Measurements from ENCODE around the gene NMU.
"Not testable (repeated sequence)": the region's sequence is repeated elsewhere in the genome, so short reads cannot be mapped to it uniquely, and the experiment has no call there.

Gene NMU

GRCh38 chr4:55624063-55624462 is 12.0 kb downstream of the NMU start:
- DNase-seq (ENCODE audit: low read depth in 2 of 2) = not testable (repeated sequence)

- no peak for DNase-seq (ENCODE audit: low read depth in 2 of 2)
Measured at GRCh38 chr4:55618546-55619143, 17.5 kb downstream of the NMU start.

DNA sequence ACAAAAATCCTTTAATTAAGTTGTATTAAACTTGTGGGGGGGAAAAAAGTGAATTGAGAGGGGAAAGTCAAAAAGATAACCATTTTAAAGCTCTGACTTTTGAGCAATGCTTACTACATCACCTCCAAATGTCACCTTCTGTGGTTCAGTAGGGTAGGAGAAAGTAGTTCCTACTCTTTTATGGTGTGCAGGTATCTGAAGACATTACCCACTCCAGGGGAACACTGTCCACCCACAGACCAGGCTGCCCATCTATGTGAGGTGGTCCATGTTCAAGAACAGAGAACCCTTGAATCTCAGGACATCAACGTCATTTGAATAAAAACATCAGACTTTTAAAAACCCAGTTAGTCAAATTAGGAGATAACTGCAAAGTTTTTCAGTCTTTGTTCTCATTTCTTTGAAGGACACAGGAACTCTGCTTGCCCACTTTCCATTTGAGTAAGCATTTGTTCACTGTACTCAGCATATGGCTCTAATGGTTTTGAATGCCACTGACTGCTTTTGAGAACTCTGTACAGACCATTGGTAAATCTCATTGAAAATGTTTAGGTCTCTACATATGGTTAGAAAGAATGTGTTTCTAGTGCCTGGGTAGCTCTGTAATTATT is 18.4 kb downstream of the NMU start:
- DNase-seq (ENCODE audit: low read depth in 2 of 2) = no peak

- no peak for DNase-seq (ENCODE audit: low read depth in 2 of 2)
Measured at GRCh38 chr4:55615008-55615407, 21.1 kb downstream of the NMU start.

DNA sequence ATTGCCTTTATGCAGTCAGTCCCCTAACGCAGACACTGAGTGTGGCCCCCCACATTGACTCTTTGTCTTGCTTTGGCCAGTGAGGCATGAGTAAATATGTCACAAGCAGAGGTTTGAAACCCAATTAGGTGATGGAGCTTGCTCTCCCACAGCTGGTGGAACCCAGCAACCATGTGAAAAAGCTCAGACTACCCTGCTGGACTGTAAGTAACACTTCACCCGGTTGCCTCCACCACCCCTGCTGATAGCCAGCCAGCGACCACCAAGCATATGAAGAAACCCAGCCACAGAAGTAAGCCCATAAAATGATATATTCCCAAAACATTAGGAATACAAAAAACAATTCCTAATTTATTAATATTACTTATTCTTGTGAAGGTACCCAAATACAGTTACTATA is 22.5 kb downstream of the NMU start:
- DNase-seq (ENCODE audit: low read depth in 2 of 2) = no peak

DNA sequence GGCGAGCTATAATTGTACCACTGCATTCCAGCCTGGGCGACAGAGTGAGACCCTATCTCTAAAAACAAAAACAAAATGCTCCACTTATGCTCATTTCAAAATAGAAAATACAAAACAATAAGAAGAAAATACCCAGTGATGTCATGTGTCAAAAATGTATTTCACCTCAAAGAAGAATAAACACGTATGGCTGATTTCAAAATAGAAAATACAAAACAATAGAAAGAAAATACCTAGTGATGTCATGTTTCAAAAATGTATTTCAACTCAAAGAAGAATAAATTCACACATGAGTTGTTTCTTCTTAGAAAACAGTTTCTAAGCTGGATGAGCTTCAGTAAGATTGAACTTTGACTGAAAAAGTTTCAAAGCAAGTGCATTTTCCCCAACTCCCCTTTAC is 23.8 kb downstream of the NMU start:
- no peak for DNase-seq (ENCODE audit: low read depth in 2 of 2)

GRCh38 chr4:55611358-55612059 is 24.6 kb downstream of the NMU start:
- no peak for DNase-seq (ENCODE audit: low read depth in 2 of 2)

DNA sequence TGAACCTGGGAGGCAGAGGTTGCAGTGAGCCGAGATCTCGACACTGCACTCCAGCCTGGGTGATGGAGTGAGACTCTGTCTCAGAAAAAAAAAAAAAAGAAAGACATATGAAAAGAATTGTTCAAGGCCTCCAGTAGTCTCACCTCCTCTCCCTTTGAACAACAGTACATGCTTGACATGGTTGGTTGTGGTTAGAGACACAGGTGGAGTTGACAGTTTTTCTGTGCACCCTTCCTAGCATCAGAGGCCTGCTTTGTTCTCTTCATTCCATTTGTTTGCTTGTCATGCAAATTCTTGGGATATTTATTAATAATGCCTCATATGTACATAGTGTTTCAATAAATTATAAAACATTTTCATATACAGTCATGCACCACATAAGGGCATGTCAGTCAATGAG is 25.7 kb downstream of the NMU start:
- no peak for DNase-seq (ENCODE audit: low read depth in 2 of 2)

- DNase-seq (ENCODE audit: low read depth in 2 of 2) = no peak
Measured at GRCh38 chr4:55609393-55609866, 26.7 kb downstream of the NMU start.

GRCh38 chr4:55608591-55608990 is 27.5 kb downstream of the NMU start:
- no peak for DNase-seq (ENCODE audit: low read depth in 2 of 2)

DNA sequence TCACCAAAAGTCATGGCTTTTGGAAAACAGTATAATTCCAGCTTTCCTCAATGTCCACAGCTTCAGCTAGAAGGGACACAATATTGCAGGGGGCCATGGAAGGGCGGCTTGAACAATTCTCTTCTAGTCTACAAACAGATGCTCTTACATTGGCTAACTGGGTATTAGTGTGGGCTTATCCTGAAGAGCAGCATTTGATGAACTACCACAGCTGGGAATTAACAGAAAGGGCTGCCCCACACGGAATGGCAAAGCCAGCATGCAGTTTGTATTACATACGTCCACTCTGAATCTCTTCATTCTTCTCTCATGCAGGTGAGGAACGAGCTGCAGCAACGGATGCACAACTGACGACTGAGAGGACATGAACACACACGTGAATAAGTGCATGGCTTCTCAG is 31.1 kb downstream of the NMU start:
- no peak for DNase-seq (ENCODE audit: low read depth in 2 of 2)

- DNase-seq (ENCODE audit: low read depth in 2 of 2) = no peak
Measured at GRCh38 chr4:55600640-55601039, 35.5 kb downstream of the NMU start.

- DNase-seq (ENCODE audit: low read depth in 2 of 2) = no peak
Measured at GRCh38 chr4:55598641-55599040, 37.5 kb downstream of the NMU start.

GRCh38 chr4:55592014-55592413 is 44.1 kb downstream of the NMU start, which contains the start of gene PDCL2:
Gene PDCL2 (minus strand): TSS chr4:55592245. CDS start chr4:55592109, 136 bp downstream.
- no peak for DNase-seq (ENCODE audit: low read depth in 2 of 2)

DNA sequence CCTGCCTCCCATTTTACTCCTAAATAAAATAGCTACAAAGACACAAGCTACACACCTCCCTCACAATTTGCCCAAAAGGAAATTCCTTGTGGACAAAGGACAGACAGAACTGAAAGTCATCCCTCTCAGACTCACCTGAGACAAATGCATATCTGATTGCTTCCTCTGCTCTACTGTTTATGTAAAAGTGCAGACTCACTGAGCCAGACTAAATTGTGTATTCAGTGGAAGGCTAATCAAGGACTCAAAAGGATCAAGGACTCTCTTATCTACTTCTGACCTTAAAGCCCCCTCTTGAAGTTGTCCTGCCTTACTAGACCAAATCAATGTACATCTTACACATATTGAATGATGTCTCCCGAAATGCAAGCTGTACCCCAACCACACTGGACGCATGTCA is 47.9 kb downstream of the NMU start:
- no peak for DNase-seq (ENCODE audit: low read depth in 2 of 2)

- DNase-seq (ENCODE audit: low read depth in 2 of 2) = not testable (repeated sequence)
Measured at GRCh38 chr4:55582773-55583172, 53.3 kb downstream of the NMU start.

GRCh38 chr4:55578341-55579010 is 57.6 kb downstream of the NMU start:
- DNase-seq (ENCODE audit: low read depth in 2 of 2) = no peak

DNA sequence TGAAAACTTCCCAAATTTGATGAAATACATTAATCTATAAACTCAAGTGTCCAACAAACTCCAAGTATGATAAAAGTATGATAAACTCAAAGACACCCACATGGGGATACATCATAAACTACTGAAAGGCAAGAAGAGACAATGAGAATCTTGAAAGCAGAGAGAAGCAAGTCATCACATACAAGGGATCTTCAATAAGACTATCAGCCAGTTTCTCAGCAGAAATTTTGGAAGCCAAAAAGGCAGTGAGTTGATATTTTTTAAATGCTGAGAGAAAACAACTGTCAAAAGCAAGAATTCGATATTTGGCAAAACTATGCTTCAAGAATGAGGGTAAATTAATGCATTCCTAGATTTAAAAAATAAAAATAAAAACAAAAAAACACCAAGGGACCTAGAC is 60.6 kb downstream of the NMU start:
- no peak for DNase-seq (ENCODE audit: low read depth in 2 of 2)

DNA sequence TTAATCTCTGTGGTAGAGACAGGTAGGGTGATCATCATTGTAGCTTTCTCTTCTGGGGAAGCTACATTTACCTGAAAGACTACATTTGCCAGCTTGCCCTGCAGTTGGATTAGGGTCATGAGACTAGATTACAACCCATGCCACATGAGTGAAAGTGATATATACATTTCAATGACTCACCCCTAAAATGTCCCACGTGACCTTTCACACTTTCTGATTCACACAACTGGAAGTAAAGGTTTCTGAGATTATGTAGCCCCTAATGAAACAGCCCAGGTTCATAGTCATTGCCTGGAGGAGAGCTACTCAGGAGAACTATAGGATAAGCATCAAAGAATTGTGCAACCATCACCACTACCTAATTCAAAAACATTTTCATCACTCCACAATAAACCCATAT is 61.8 kb downstream of the NMU start:
- DNase-seq (ENCODE audit: low read depth in 2 of 2) = no peak

- no peak for DNase-seq (ENCODE audit: low read depth in 2 of 2)
Measured at GRCh38 chr4:55571806-55572205, 64.3 kb downstream of the NMU start.

DNA sequence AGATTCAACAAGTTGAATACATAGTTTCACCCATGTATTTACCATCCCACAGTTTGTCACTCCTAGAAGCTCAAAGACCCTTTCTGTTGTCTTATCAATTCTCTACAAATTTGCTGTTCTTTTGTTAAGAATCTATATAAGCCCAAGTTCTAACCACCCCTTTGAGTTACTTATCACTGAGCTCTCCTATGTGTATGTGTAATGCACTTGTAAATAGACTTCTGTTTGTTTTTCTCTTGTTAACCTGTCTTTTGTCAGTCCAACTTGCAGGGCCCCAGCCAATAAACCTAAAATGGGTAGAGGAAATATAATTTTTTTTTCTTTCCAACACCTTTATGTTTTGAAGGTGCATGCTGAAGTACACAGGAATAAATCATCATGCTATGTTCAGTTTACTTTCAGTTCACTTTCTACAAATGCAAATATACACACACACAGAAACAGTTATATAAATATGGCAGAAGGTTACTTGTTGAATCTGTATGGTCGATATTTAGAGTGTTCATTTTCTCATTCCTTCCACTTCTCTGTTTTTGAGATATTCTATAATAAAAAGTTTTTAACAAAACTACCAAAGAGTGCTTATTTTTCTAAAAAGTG is 67.1 kb downstream of the NMU start:
- DNase-seq (ENCODE audit: low read depth in 2 of 2) = no peak

- no peak for DNase-seq (ENCODE audit: low read depth in 2 of 2)
Measured at GRCh38 chr4:55561889-55562288, 74.2 kb downstream of the NMU start.

All from activated CD8-positive, alpha-beta memory T cell treated with anti-CD3 and anti-CD28 coated beads for 4 hours (primary cell).